GM12872 (cell line): ENCODE measurements around the gene ZNFX1.

Experiments
- CTCF ChIP-seq: IDR thresholded peaks from 3 replicates; pipeline ENCODE4 v1.5.1; 2011; ENCODE audit warnings: low read depth, mild to moderate bottlenecking, low read length, moderate library complexity; ENCODE audit not compliant: insufficient read depth

Gene ZNFX1

GRCh38 chr20:49306903-49307620 is 29.2 kb upstream of the ZNFX1 start:
- no peak for TF ChIP-seq CTCF

- TF ChIP-seq CTCF = no peak
These were observed 25.3 kb upstream of the ZNFX1 start for GRCh38 chr20:49303065-49303552.

GRCh38 chr20:49297605-49298530 is 20.0 kb upstream of the ZNFX1 start:
- TF ChIP-seq CTCF = no peak

- no peak for TF ChIP-seq CTCF
These were observed 15.3 kb upstream of the ZNFX1 start for GRCh38 chr20:49293122-49293521.

- no peak for TF ChIP-seq CTCF
These were observed 14.2 kb upstream of the ZNFX1 start for GRCh38 chr20:49292010-49292409.

GRCh38 chr20:49291200-49291599 is 13.3 kb upstream of the ZNFX1 start:
- no peak for TF ChIP-seq CTCF

GRCh38 chr20:49290608-49291191 is 12.8 kb upstream of the ZNFX1 start:
- TF ChIP-seq CTCF = no peak
